Ascending aorta (tissue), 2 donors: ENCODE data around the gene FZD1. TPM values are rescaled to one million over a fixed set of nuclear protein-coding genes. Genes with fewer than 3 reads are reported as not detected.

Experiments used
- DNase-seq, 2 donors: peaks; one replicate each; pipeline ENCODE4 v3.0.0-alpha.2; 2019; ENCODE audit warnings: low spot score in 2 of 2
- H3K27ac ChIP-seq, 2 donors: fragments of 200-600 bp; sonication (generic); one replicate each; pipeline ENCODE4 v1.5.1; 2016 to 2017; ENCODE audit warnings: mild to moderate bottlenecking in 1 of 2
- H3K27me3 ChIP-seq: fragments of 200-600 bp; sonication (generic); one replicate; pipeline ENCODE4 v1.5.1; 2017
- H3K36me3 ChIP-seq, 2 donors: fragments of 200-600 bp; sonication (generic); one replicate each; pipeline ENCODE4 v1.5.1; 2016
- H3K4me1 ChIP-seq, 2 donors: fragments of 200-600 bp; sonication (generic); one replicate each; pipeline ENCODE4 v1.5.1; 2016 to 2017; ENCODE audit warnings: mild to moderate bottlenecking in 1 of 2
- H3K4me3 ChIP-seq, 2 donors: fragments of 200-600 bp; sonication (generic); one replicate each; pipeline ENCODE4 v1.5.1; 2016 to 2017; ENCODE audit warnings: mild to moderate bottlenecking in 1 of 2
- H3K9me3 ChIP-seq, 2 donors: fragments of 200-600 bp; sonication (generic); one replicate each; pipeline ENCODE4 v1.5.1; 2016
- intact Hi-C: fragments of 100-400 bp; cut with DNase I; formaldehyde crosslinking; loops from one replicate; pipeline ENCODE4 v1.15.1; 2023
- total RNA-seq: library from RNA; depleted of rRNA; stranded (reverse); fragments of >200 nt; gene quantifications from one replicate; pipeline ENCODE4 v1.1.0, GENCODE V29; 2016
- TF ChIP-seq, protein P1 (sequence below), 3 experiments: fragments of 200-600 bp in 2 of 3; fragments of 450-650 bp in 1 of 3; sonication (generic) in 2 of 3; IDR thresholded peaks; one replicate each; pipeline ENCODE4 v1.5.1; 2016 to 2019; ENCODE audit warnings: antibody characterized with exemption in 3 of 3, mild to moderate bottlenecking in 1 of 3, moderate library complexity in 1 of 3

The FZD1 gene
- total RNA-seq, 1 donor from 2014 or later: 39.1 TPM

- Histone ChIP-seq H3K4me3 (no peak overlapping the region), H3K36me3 (no peaks in the 10 kb centered on the region), H3K4me1 (no peaks in the 10 kb centered on the region), H3K9me3 (no peaks in the 10 kb centered on the region), H3K27me3 (no peaks in the 10 kb centered on the region), H3K27ac (no peak overlapping the region)
- TF ChIP-seq, protein P1, sequence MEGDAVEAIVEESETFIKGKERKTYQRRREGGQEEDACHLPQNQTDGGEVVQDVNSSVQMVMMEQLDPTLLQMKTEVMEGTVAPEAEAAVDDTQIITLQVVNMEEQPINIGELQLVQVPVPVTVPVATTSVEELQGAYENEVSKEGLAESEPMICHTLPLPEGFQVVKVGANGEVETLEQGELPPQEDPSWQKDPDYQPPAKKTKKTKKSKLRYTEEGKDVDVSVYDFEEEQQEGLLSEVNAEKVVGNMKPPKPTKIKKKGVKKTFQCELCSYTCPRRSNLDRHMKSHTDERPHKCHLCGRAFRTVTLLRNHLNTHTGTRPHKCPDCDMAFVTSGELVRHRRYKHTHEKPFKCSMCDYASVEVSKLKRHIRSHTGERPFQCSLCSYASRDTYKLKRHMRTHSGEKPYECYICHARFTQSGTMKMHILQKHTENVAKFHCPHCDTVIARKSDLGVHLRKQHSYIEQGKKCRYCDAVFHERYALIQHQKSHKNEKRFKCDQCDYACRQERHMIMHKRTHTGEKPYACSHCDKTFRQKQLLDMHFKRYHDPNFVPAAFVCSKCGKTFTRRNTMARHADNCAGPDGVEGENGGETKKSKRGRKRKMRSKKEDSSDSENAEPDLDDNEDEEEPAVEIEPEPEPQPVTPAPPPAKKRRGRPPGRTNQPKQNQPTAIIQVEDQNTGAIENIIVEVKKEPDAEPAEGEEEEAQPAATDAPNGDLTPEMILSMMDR (IDR thresholded peaks at IDR 0.05): no peak
- intact Hi-C loops: no loop called here
- no peak for DNase-seq
Observed at GRCh38 chr7:91240376-91240941, 23.8 kb upstream of the FZD1 start.

- intact Hi-C loops: no loop called here
Observed at GRCh38 chr7:91242097-91242844, 22.0 kb upstream of the FZD1 start.

GRCh38 chr7:91243591-91244301 is 20.5 kb upstream of the FZD1 start:
- TF ChIP-seq, protein P1 (IDR thresholded peaks at IDR 0.05): no peak
- intact Hi-C loops: no loop called here
- no peaks in the 10 kb centered on the region for H3K36me3 ChIP-seq
- no peak for DNase-seq
- no peak overlapping the region for H3K27ac ChIP-seq
- H3K27me3 ChIP-seq: no peaks in the 10 kb centered on the region
- H3K4me1 ChIP-seq: no peaks in the 10 kb centered on the region
- no peak overlapping the region for H3K4me3 ChIP-seq
- H3K9me3 ChIP-seq: no peaks in the 10 kb centered on the region

More at GRCh38 chr7:91242097-91242844, 22.0 kb upstream of the FZD1 start:
- H3K36me3 ChIP-seq: no peaks in the 10 kb centered on the region
- no peak for DNase-seq
- H3K27me3 ChIP-seq: no peaks in the 10 kb centered on the region
- no peak overlapping the region for H3K4me3 ChIP-seq
- H3K9me3 ChIP-seq: no peaks in the 10 kb centered on the region
- TF ChIP-seq, protein P1 (IDR thresholded peaks at IDR 0.05): no peak
- no peaks in the 10 kb centered on the region for H3K4me1 ChIP-seq
- H3K27ac ChIP-seq: no peak overlapping the region

DNA sequence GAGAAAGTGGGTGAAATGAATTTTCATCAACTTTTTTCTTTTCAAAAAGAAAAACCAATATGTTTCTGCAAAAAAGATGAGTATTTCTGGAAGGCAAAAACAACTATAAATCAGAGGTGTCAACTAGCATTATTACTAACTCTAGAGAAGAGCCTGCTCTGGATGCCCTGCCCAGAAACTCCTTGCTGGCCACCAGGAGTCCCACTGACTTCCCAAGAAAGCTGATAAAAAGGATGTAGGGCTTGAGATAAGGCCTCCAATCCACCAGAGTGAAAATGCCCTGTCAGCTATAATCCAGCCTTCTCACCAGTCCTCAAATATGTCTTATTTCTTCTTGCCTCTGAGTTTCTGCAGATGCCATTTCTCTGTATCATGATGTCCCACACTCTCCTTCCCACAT is 16.7 kb upstream of the FZD1 start:
- TF ChIP-seq, protein P1 (IDR thresholded peaks at IDR 0.05): no peak
- Histone ChIP-seq H3K36me3 (no peaks in the 10 kb centered on the region), H3K9me3 (no peaks in the 10 kb centered on the region), H3K27me3 (no peaks in the 10 kb centered on the region), H3K4me1 (no peaks in the 10 kb centered on the region), H3K4me3 (no peak overlapping the region), H3K27ac (no peak overlapping the region)
- no peak for DNase-seq
- intact Hi-C loops: no loop called here

DNA sequence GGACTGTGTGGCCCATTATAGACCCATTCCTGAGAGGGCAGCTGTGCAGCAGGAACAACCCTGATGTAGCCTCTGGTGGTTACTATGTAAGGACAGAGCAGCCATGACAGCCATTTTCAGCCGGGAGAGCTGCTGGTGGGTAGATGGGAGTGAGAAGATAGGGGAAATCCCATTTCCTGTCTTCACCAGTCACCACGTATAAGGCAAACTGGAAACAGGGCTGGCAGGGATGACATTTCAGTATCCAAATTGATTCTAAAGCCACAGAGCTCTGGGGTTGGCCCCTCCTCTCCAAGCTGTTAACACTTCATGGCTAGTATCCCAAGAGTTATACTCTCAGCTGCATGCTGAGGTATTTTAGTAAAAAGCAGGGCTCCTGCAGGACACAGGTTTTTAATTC is 15.2 kb upstream of the FZD1 start:
- DNase-seq: no peak
- H3K4me1 ChIP-seq: no peaks in the 10 kb centered on the region
- TF ChIP-seq, protein P1 (IDR thresholded peaks at IDR 0.05): no peak

More for the DNA sequence above, 15.2 kb upstream of the FZD1 start:
- H3K4me3 ChIP-seq: no peak overlapping the region
- H3K36me3 ChIP-seq: no peaks in the 10 kb centered on the region
- no peak overlapping the region for H3K27ac ChIP-seq
- intact Hi-C loops: no loop called here
- H3K9me3 ChIP-seq: peaks cover 0 to under 1% of the 10 kb centered on the region in 2 donors
- no peaks in the 10 kb centered on the region for H3K27me3 ChIP-seq
